ENCODE results near the gene ZDHHC5. TPM values are rescaled to one million over a fixed set of nuclear protein-coding genes. Genes with fewer than 3 reads are reported as not detected.

ZDHHC5 gene
- total and polyA plus RNA-seq, 2 of the 4 experiments (the other 2 are of a cell fraction) = 19.4 to 45.7 TPM

GRCh38 chr11:57651408-57651807 is 16.5 kb upstream of the ZDHHC5 start:
- Histone ChIP-seq H4K8ac (ENCODE audit: low read depth in 2 of 2, low read length in 2 of 2) (no peak overlapping the region), H2AK5ac (ENCODE audit: low read depth, low read length) (no peak overlapping the region), H2BK120ac (ENCODE audit: low read depth, low read length) (no peak overlapping the region), H2BK20ac (ENCODE audit: low read depth, low read length) (no peak overlapping the region), H3K18ac (ENCODE audit: low read depth, low read length) (no peak overlapping the region), H3K4me2 (ENCODE audit: low read depth, low read length) (no peak overlapping the region), H3K4me1 (ENCODE audit: control insufficient read depth, insufficient read depth, low read length) (peaks cover 20% of the 10 kb centered on the region), H3K79me1 (ENCODE audit: low read depth in 1 of 2, low read length in 2 of 2) (peaks cover 0 to 9% of the 10 kb centered on the region in 2 experiments; a peak in 2 of 4 replicates), H4K5ac (ENCODE audit: low read depth, low read length) (no peak overlapping the region), H3K27ac (ENCODE audit: insufficient read depth, low read length) (no peak overlapping the region), H3K4me3 (ENCODE audit: insufficient read depth, low read depth, low read length) (no peak overlapping the region), H2AFZ (replicated peaks; ENCODE audit: low read length, poor library complexity) (no peak overlapping the region), H3K56ac (ENCODE audit: extremely low read depth, insufficient read depth, low read length) (no peak overlapping the region), H3K23ac (ENCODE audit: low read depth, low read length) (no peak overlapping the region), H4K91ac (ENCODE audit: insufficient read depth, low read depth, low read length) (no peak overlapping the region), H3K14ac (replicated peaks; ENCODE audit: low read depth, low read length) (no peak overlapping the region), H3K9me3 (ENCODE audit: control insufficient read depth, insufficient read depth, low read length) (no peaks in the 10 kb centered on the region), H2AK9ac (replicated peaks; ENCODE audit: low read depth, low read length, poor library complexity) (no peak overlapping the region), H3K27me3 (ENCODE audit: control insufficient read depth, insufficient read depth, low read length) (no peaks in the 10 kb centered on the region), H3K9ac (ENCODE audit: low read depth, low read length) (no peak overlapping the region), H4K20me1 (ENCODE audit: insufficient read depth, low read length) (peaks cover 26% of the 10 kb centered on the region), H2BK5ac (ENCODE audit: low read depth, low read length, poor library complexity, severe bottlenecking) (no peak overlapping the region), H3K4ac (ENCODE audit: low read depth, low read length) (no peak overlapping the region), H3K36me3 (ENCODE audit: control insufficient read depth, insufficient read depth, low read length) (peaks cover 4% of the 10 kb centered on the region; the same call in 1 of the 2 replicates), H3K9me1 (ENCODE audit: insufficient read depth, low read length) (0 out of 2 replicates have a peak, but pooled peaks cover 8% of the 10 kb centered on the region), H2BK15ac (ENCODE audit: low read depth, low read length) (no peak overlapping the region)
- TF ChIP-seq USF2 (IDR thresholded peaks at IDR 0.05; ENCODE audit: low read depth, low read length) (no peak), ELK1 (IDR thresholded peaks at IDR 0.05; ENCODE audit: borderline replicate concordance, low read depth, low read length) (no peak), SMC3 (IDR thresholded peaks at IDR 0.05; ENCODE audit: low read depth, low read length) (no peak), NFE2L2 (IDR thresholded peaks at IDR 0.05; ENCODE audit: low read depth, low read length) (no peak), MAFK (IDR thresholded peaks at IDR 0.05; ENCODE audit: low read depth, low read length) (no peak), CTCF (conservative IDR thresholded peaks at IDR 0.05; ENCODE audit: low read depth, low read length) (no peak), CEBPB (IDR thresholded peaks at IDR 0.05; ENCODE audit: low read depth, low read length) (no peak), RCOR1 (IDR thresholded peaks at IDR 0.05; ENCODE audit: insufficient replicate concordance, low read length) (no peak), RAD21 (IDR thresholded peaks at IDR 0.05; ENCODE audit: low read length) (no peak), MAZ (IDR thresholded peaks at IDR 0.05; ENCODE audit: borderline replicate concordance, low read depth, low read length) (no peak), CHD1 (IDR thresholded peaks at IDR 0.05; ENCODE audit: low read depth, low read length) (no peak), BHLHE40 (IDR thresholded peaks at IDR 0.05; ENCODE audit: low read depth, low read length) (no peak), MXI1 (IDR thresholded peaks at IDR 0.05; ENCODE audit: borderline replicate concordance, low read depth, low read length) (no peak), POLR2A (IDR thresholded peaks at IDR 0.05; ENCODE audit: low read depth, low read length) (no peak), FOS (IDR thresholded peaks at IDR 0.05; ENCODE audit: low read depth, low read length) (no peak), RFX5 (IDR thresholded peaks at IDR 0.05; ENCODE audit: low read depth, low read length) (no peak)
- intact Hi-C loops (cut with micrococcal nuclease) = no loop called here
- 85% methylated on average over 5 of the region's 7 CpGs; no CpG with 5 or more reads in 1 of the 2 experiments for WGBS, 2 experiments (ENCODE audit: extremely low coverage in 2 of 2, insufficient read length in 1 of 2)
- BruUV-seq (replicated peaks) = no TSS peak
- POLR2A ChIA-PET (ENCODE audit: unreplicated experiment) = no interaction called here
- DNase-seq = no peak
- no peak for ATAC-seq (ENCODE audit: low read depth)
- CTCF ChIA-PET = interaction anchor here (0.8 kb wide), 1 partner anchor 11 kb away, joined by 3 read pairs; no protein-coding TSS in a partner anchor
- dilution Hi-C loops (cut with HindIII; ENCODE audit: low sequenced_read_pairs, unreplicated experiment) = no loop called here
- in situ Hi-C loops (cut with MboI; ENCODE audit: low sequenced_read_pairs) = no loop called here
